Mesendoderm (in vitro differentiated cells): Measurements from ENCODE around the gene UBE2J2.

Experiments
- DNase-seq: peaks from one replicate; pipeline ENCODE4 v3.0.0; 2013
- H2AK5ac ChIP-seq: 2 replicates; pipeline ENCODE4 v1.6.1; 2013; ENCODE audit warnings: low read length, inconsistent platforms
- H2BK120ac ChIP-seq: 2 replicates; pipeline ENCODE4 v1.6.1; 2013; ENCODE audit warnings: low read depth, mild to moderate bottlenecking, low read length, moderate library complexity, mixed read lengths
- H2BK15ac ChIP-seq: replicated peaks from 2 replicates; pipeline ENCODE4 v1.6.1; 2013; ENCODE audit warnings: low read depth, mild to moderate bottlenecking, moderate library complexity
- H2BK5ac ChIP-seq: 2 replicates; pipeline ENCODE4 v1.6.1; 2013; ENCODE audit warnings: low read length, inconsistent platforms
- H3K18ac ChIP-seq: 2 replicates; pipeline ENCODE4 v1.6.1; 2013; ENCODE audit warnings: mild to moderate bottlenecking, low read length, mixed read lengths
- H3K23ac ChIP-seq: one replicate; pipeline ENCODE4 v1.6.1; 2013; ENCODE audit warnings: low read length
- H3K27ac ChIP-seq: 2 replicates; pipeline ENCODE4 v1.5.1; 2013; ENCODE audit warnings: low read depth, mild to moderate bottlenecking, inconsistent platforms, low read length, moderate library complexity
- H3K27me3 ChIP-seq: 2 replicates; pipeline ENCODE4 v1.6.1; 2013; ENCODE audit warnings: low read length, control low read depth, mild to moderate bottlenecking, inconsistent platforms; ENCODE audit not compliant: insufficient read depth, poor library complexity
- H3K36me3 ChIP-seq: 2 replicates; pipeline ENCODE4 v1.6.1; 2013; ENCODE audit warnings: low read length, inconsistent platforms; ENCODE audit not compliant: control insufficient read depth, insufficient read depth
- H3K4ac ChIP-seq: one replicate; pipeline ENCODE4 v1.6.1; 2013; ENCODE audit warnings: low read depth, mild to moderate bottlenecking, low read length, moderate library complexity
- H3K4me1 ChIP-seq: 2 replicates; pipeline ENCODE4 v1.6.1; 2013; ENCODE audit warnings: low read depth, low read length, inconsistent platforms; ENCODE audit not compliant: control insufficient read depth
- H3K4me2 ChIP-seq: 2 replicates; pipeline ENCODE4 v1.6.1; 2013; ENCODE audit warnings: low read length
- H3K4me3 ChIP-seq: 2 replicates; pipeline ENCODE4 v1.5.1; 2013; ENCODE audit warnings: mild to moderate bottlenecking, low read length
- H3K56ac ChIP-seq: one replicate; pipeline ENCODE4 v1.6.1; 2013; ENCODE audit warnings: low read length
- H3K79me1 ChIP-seq: 2 replicates; pipeline ENCODE4 v1.6.1; 2013; ENCODE audit warnings: low read length, inconsistent platforms
- H3K79me2 ChIP-seq: 2 replicates; pipeline ENCODE4 v1.6.1; 2013; ENCODE audit warnings: mild to moderate bottlenecking, low read length; ENCODE audit not compliant: control insufficient read depth, insufficient read depth
- H3K9ac ChIP-seq: 2 replicates; pipeline ENCODE4 v1.6.1; 2013; ENCODE audit warnings: low read length, inconsistent platforms
- H4K5ac ChIP-seq: one replicate; pipeline ENCODE4 v1.6.1; 2013; ENCODE audit warnings: low read length
- H4K8ac ChIP-seq: one replicate; pipeline ENCODE4 v1.6.1; 2013; ENCODE audit warnings: low read depth, mild to moderate bottlenecking, control low read depth, low read length, moderate library complexity
- WGBS: extraction: QIAGEN DNeasy Blood & Tissue Kit; methylation state at CpG from one replicate; pipeline ENCODE4 v1.1.7; 2013; ENCODE audit warnings: low lambda C conversion rate, missing lambda C conversion rate; ENCODE audit not compliant: insufficient coverage; ENCODE audit errors: extremely low coverage; 5-methylcytosine and 5-hydroxymethylcytosine counted together

The UBE2J2 gene

GRCh38 chr1:1240822-1241587 is 32.6 kb downstream of the UBE2J2 start:
- Histone ChIP-seq H3K79me2 (no peaks in the 10 kb centered on the region), H3K56ac (no peak overlapping the region), H3K4ac (no peak overlapping the region), H3K4me1 (no peaks in the 10 kb centered on the region), H3K36me3 (no peaks in the 10 kb centered on the region), H2BK5ac (no peak overlapping the region), H2BK15ac (no peak overlapping the region), H3K79me1 (no peaks in the 10 kb centered on the region), H3K23ac (no peak overlapping the region), H4K8ac (no peak overlapping the region), H3K27ac (no peak overlapping the region), H2AK5ac (no peak overlapping the region), H3K18ac (no peak overlapping the region), H3K27me3 (no peaks in the 10 kb centered on the region), H2BK120ac (no peak overlapping the region), H4K5ac (no peak overlapping the region), H3K4me2 (no peak overlapping the region), H3K4me3 (no peak overlapping the region), H3K9ac (no peak overlapping the region)
- no peak for DNase-seq
- WGBS = no CpG with 5 or more reads among the region's 23 CpGs

GRCh38 chr1:1240348-1240732 is 33.3 kb downstream of the UBE2J2 start:
- H4K5ac ChIP-seq = no peak overlapping the region
- H3K18ac ChIP-seq = no peak overlapping the region
- H2BK120ac ChIP-seq = no peak overlapping the region
- no peak overlapping the region for H3K23ac ChIP-seq
- no peaks in the 10 kb centered on the region for H3K79me1 ChIP-seq
- no peak overlapping the region for H2AK5ac ChIP-seq
- H3K79me2 ChIP-seq = no peaks in the 10 kb centered on the region
- no peak overlapping the region for H3K4ac ChIP-seq
- H3K56ac ChIP-seq = no peak overlapping the region
- no peak overlapping the region for H2BK15ac ChIP-seq
- no peaks in the 10 kb centered on the region for H3K36me3 ChIP-seq
- no CpG with 5 or more reads among the region's 11 CpGs for WGBS
- no peak overlapping the region for H2BK5ac ChIP-seq
- H4K8ac ChIP-seq = no peak overlapping the region
- H3K4me3 ChIP-seq = no peak overlapping the region
- H3K4me1 ChIP-seq = no peaks in the 10 kb centered on the region
- H3K4me2 ChIP-seq = no peak overlapping the region
- no peak overlapping the region for H3K9ac ChIP-seq
- no peaks in the 10 kb centered on the region for H3K27me3 ChIP-seq
- H3K27ac ChIP-seq = no peak overlapping the region
- no peak for DNase-seq

- Histone ChIP-seq H2BK5ac (no peak overlapping the region), H2BK120ac (no peak overlapping the region)
Observed at GRCh38 chr1:1239614-1240347, 33.9 kb downstream of the UBE2J2 start.

GRCh38 chr1:1239227-1239613 is 34.4 kb downstream of the UBE2J2 start:
- Histone ChIP-seq H3K27me3 (no peaks in the 10 kb centered on the region), H2BK5ac (no peak overlapping the region), H3K23ac (no peak overlapping the region), H3K56ac (no peak overlapping the region), H3K27ac (no peak overlapping the region), H3K9ac (no peak overlapping the region), H3K4me1 (no peaks in the 10 kb centered on the region), H3K4me3 (no peak overlapping the region), H2AK5ac (no peak overlapping the region), H3K79me2 (no peaks in the 10 kb centered on the region), H2BK120ac (no peak overlapping the region), H2BK15ac (no peak overlapping the region), H3K4ac (no peak overlapping the region), H3K4me2 (no peak overlapping the region), H3K79me1 (peaks cover 4% of the 10 kb centered on the region), H4K8ac (no peak overlapping the region), H3K18ac (no peak overlapping the region), H3K36me3 (no peaks in the 10 kb centered on the region), H4K5ac (no peak overlapping the region)
- WGBS = no CpG with 5 or more reads among the region's 15 CpGs
- DNase-seq = no peak

More at GRCh38 chr1:1239614-1240347, 33.9 kb downstream of the UBE2J2 start:
- Histone ChIP-seq H3K79me2 (no peaks in the 10 kb centered on the region), H2AK5ac (no peak overlapping the region), H3K4me2 (no peak overlapping the region), H3K4me1 (no peaks in the 10 kb centered on the region), H3K36me3 (no peaks in the 10 kb centered on the region), H4K5ac (no peak overlapping the region), H3K9ac (no peak overlapping the region), H3K23ac (no peak overlapping the region), H3K4ac (no peak overlapping the region), H3K27me3 (no peaks in the 10 kb centered on the region), H2BK15ac (no peak overlapping the region), H3K4me3 (no peak overlapping the region), H3K27ac (no peak overlapping the region), H3K56ac (no peak overlapping the region), H3K18ac (no peak overlapping the region), H4K8ac (no peak overlapping the region), H3K79me1 (no peaks in the 10 kb centered on the region)
- no peak for DNase-seq
- WGBS = no CpG with 5 or more reads among the region's 30 CpGs

- H3K27me3 ChIP-seq = no peaks in the 10 kb centered on the region
- no peak overlapping the region for H3K27ac ChIP-seq
- no peak overlapping the region for H3K18ac ChIP-seq
- peaks cover 7% of the 10 kb centered on the region for H3K79me1 ChIP-seq
- no peak overlapping the region for H2BK5ac ChIP-seq
- no CpG with 5 or more reads among the region's 19 CpGs for WGBS
- H3K56ac ChIP-seq = no peak overlapping the region
- H3K4me1 ChIP-seq = no peaks in the 10 kb centered on the region
- no peak overlapping the region for H2BK120ac ChIP-seq
- no peak overlapping the region for H3K23ac ChIP-seq
- no peak overlapping the region for H3K9ac ChIP-seq
- DNase-seq = no peak
- H2AK5ac ChIP-seq = no peak overlapping the region
- H4K8ac ChIP-seq = no peak overlapping the region
- H3K36me3 ChIP-seq = no peaks in the 10 kb centered on the region
- no peak overlapping the region for H4K5ac ChIP-seq
- H3K4ac ChIP-seq = no peak overlapping the region
- no peak overlapping the region for H3K4me2 ChIP-seq
- H3K79me2 ChIP-seq = peaks cover 4% of the 10 kb centered on the region
- no peak overlapping the region for H3K4me3 ChIP-seq
- no peak overlapping the region for H2BK15ac ChIP-seq
Observed at GRCh38 chr1:1238702-1239178, 34.9 kb downstream of the UBE2J2 start.
